GDM1 (cell line): ENCODE data around the gene SOS1.
"Not testable (repeated sequence)": the region's sequence is repeated elsewhere in the genome, so short reads cannot be mapped to it uniquely, and the experiment has no call there.

Experiments
- DNase-seq: peaks from one replicate; lab custom pipeline; 2025; lab: John Stamatoyannopoulos, UW

Gene SOS1

DNA sequence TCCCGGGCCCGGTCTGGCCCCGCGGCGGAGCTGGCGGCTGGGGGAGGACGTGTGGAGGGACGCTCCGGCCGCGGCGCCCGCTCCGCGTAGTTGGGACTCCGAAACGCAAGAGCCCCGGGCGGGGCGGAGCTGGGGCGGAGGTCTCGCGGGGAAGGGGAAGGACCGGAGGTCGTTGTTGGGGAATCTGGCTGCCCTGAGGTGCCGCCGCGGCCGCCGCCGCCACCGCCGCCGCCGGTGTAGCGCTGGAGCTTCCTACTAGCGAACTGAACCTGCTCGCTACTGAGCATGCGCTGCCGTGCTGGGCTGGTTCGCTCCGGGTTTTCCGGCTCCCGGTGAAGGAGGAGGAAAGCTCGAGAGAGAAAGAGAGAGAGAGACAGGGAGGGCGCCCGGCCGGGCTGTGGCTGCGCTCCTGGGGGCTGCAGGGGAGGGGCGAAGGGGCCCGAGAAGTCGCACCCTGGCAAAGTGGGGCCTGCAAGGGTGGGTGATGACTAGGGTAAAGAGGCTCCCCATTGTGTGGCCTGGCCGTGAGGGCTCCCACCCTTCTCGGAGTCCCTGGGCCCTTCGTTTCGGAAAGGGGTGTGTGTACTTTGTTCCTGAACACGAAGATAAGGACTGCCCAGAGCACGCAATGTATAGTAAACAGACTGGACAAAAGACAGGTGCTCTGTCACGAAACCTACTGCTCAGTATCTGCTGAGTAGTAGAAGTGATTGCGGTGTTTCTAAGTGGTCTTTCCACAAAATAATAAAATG, at the start of gene SOS1:
TSS of gene SOS1 (minus strand) at position 281 of the 752 bp plus-strand sequence. CDS start 629 bp downstream, outside the sequence.
- DNase-seq = peak; percentile 92

DNA sequence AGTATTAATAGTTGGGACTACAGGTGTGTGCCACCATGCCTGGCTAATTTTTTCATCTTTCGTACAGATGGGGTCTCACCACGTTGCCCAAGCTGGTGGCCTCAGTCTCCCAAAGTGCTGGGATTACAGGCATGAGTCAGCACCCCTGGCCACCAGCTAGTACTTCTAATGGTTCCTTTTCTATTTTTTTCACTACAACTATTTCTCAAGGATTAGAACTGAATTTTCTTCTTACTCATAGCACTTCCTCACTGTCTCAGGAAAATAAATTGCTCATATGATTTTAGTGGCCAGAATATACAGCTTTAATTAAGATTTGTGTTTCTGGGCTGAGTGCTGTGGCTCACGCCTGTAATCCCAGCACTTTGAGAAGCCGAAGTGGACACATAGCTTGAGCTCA, 43.2 kb upstream of the SOS1 start:
- no peak for DNase-seq

DNA sequence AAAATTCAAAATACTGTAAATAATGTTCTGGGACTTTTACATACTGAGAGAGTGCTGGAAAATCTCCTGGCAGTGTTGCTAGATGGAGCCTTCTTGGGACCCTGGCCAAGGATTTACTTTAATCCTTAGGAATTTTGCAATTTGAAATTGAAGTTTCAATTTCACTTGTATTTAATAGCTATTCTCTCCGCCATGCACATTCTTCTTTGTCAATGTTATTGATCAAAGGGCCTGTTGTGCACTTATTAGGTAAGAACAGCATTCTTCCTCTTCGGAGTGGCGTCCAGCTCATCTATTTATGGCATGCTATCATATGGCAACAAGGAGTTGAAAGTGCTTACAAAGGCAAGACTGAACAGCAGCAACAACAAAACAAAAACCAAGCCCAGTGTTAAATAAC, 40.1 kb upstream of the SOS1 start:
- DNase-seq = no peak

GRCh38 chr2:39159283-39159682, 38.4 kb upstream of the SOS1 start:
- no peak for DNase-seq

GRCh38 chr2:39158351-39158750, 37.5 kb upstream of the SOS1 start:
- DNase-seq = no peak

- no peak for DNase-seq
Measured at GRCh38 chr2:39156846-39157245, 36.0 kb upstream of the SOS1 start.

- no peak for DNase-seq
Measured at GRCh38 chr2:39156107-39156506, 35.3 kb upstream of the SOS1 start.

DNA sequence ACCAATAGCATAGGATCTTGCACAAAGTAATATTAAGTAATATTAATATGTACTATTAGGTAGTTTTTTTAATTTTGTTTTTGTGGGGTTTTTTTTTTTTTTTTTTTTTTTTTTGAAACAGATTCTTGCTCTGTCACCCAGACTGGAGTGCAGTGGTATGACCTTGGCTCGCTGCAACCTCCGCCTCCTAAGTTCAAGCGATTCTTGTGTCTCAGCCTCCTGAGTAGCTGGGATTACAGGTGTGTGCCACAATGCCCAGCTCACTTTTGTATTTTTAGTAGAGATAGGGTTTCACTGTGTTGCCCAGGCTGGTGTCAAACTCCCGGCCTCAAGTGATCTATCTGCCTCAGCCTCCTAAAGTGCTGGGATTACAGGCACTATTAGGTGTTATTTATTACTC, 34.7 kb upstream of the SOS1 start:
- DNase-seq = not testable (repeated sequence)

DNA sequence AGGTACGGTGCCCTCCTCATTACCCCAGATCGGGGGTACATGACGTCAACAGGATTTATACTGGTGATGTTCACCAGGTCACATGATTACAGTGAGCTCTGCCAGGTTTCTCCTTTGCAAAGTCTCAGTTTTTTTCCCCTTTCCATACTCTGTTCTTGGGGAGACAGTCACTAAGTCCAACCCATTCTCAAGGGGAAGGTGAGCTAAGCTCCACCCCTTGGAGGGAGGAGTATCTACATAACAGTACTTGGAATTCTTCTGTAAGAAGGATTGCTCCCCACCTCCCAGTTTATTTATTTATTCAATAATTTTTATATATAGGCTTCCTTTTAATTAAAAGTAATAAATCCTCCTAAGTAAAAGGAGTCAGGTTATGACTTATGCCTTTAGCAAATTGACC, 34.1 kb upstream of the SOS1 start:
- DNase-seq = no peak

- no peak for DNase-seq
Measured at GRCh38 chr2:39153312-39153711, 32.5 kb upstream of the SOS1 start.

- DNase-seq = no peak
Measured at GRCh38 chr2:39152504-39152903, 31.7 kb upstream of the SOS1 start.

GRCh38 chr2:39150890-39151497, 30.1 kb upstream of the SOS1 start:
- no peak for DNase-seq

- no peak for DNase-seq
Measured at GRCh38 chr2:39150102-39150562, 29.3 kb upstream of the SOS1 start.

DNA sequence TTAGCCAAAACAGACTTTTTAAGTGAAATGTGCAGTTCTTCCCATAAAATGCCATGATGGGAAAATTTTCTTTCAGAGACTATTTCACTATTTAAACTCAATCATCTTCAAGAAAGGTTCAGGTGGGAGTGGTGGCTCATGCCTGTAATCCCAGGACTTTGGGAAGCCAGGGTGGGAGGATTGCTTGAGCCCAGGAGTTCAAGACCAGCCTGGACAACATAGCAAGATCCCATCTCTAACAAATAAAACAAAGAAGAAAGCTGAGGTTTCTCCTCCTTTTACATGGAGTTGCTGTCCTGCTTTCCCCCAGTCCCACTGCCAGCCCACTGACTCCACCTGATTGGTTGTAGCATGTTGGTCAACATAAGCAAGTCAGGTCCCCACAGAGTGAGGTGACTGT, 25.8 kb upstream of the SOS1 start:
- DNase-seq = no peak

DNA sequence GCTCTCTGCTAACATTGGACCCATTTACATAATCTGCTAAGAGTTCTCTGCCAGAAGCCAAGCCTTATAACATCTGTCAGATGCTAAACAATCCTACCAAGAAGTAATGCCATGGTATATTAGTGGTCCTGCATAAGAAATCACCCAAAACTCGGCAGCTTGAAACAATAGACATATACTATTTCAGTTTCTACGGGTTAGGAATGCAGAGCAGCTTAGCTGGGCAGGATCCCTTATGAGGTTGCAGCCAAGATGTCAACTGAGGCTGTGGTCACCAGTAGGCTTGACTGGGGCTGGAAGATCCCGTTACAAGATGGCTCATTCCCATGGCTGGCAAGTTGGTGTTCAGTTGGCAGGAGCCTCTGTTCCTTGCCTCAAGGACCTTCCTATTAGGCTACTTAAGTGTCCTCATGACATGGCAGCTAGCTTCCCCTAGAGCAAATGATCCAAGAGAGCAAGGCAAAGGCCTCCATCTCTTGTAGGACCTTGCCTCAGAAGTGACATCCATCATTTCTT, 25.1 kb upstream of the SOS1 start:
- no peak for DNase-seq

DNA sequence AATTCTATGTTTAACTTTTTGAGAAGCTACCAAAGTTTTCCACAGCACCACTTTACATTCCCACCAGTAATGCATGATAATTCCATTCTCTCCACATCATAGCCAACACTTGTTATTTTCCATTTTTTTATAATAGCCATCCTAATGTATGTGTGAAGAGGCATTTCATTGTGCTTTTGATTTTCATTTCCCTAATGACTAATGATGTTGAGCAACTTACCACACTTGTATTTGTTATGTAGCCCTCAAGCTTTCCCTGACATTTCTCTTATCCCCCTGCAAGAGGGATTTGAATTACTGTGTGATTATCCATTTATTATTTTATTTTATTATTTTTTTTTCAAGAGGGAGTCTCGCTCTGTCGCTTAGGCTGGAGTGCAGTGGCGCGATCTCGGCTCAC, 23.6 kb upstream of the SOS1 start:
- no peak for DNase-seq

- no peak for DNase-seq
Measured at GRCh38 chr2:39142904-39143605, 22.2 kb upstream of the SOS1 start.

DNA sequence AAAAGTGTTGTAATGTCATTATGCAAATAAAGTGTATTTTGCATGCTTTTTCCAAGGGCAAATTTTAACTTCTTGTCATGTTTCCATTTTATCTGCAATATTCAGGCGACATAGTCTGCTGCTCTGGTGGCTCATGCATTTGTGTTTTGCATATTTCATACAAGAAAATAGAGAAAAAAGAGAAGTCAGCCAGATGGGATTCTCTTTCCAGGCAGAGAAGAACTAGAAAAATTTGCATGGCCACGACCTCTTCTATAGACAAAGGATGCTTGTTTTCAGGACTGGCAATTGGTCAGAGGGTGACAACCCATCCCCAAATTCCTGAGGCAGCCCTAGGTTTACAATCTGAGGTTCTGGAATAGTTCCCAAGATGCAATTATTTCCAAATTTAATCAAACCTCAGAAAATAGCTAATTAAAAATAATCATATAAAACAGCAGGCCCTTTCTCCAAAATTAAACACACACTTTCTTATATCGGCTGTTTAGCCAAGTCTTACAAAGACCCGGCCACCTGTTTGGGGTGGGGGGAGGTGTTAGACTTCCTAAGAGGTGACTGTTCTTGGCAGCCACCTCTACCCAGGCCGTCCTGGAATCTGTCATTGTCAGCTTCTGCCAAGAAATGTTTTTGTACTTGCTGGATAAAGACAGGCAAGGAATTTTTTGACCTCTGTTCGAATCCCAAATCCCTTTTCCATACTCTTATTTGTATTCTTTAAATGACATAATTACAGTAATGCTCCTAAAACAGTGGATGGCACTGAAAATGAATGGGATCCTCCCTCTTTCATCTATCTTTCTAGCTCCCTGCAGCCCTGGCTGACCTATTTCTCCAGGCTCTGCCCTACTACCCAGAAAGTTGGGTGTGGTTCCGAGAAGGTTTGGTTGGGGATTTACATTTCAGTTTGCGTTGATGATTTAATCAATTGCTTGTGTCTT, 20.8 kb upstream of the SOS1 start:
- DNase-seq = no peak

DNA sequence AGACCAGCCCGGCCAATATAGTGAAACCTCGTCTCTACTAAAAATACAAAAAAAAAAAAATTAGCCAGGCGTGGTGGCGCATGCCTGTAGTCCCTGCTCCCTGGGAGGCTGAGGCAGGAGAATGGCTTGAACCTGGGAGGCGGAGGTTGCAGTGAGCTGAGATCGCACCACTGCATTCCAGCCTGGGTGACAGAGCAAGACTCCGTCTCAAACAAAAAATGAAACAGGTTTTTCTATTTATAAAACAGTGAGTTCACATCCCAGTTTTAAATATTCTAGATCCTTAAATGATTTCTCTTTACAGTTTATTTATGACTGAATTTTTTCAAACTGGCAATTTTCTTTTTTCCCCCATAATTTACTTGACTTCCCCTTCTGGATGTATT, 20.1 kb upstream of the SOS1 start:
- not testable (repeated sequence) for DNase-seq

GRCh38 chr2:39140322-39140847, 19.5 kb upstream of the SOS1 start:
- DNase-seq = no peak

- DNase-seq = no peak
Measured at GRCh38 chr2:39139511-39140237, 18.8 kb upstream of the SOS1 start.
